ENCODE results near the gene KMT2C.
"Not testable (repeated sequence)": the region's sequence is repeated elsewhere in the genome, so short reads cannot be mapped to it uniquely, and the experiment has no call there.

The KMT2C gene

DNA sequence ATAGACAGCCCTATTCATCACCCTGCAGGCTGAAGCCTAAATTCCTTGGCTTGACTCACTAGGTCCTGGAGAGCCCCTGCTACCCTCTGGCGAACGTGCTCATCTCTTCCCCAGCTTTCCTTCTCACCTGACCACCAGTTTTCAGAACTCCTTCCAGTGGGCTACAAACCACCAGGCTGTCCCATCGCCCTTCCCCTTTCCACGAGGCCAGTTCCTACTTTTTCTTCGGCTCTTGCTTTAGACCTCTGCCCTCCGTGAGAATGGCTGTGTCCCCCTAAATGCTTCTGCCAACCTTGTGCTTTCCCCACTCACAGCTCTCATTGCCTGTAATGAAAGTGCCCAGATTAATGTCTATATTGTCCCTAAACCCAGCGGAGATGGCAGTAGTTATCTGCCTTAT lies 5.4 kb upstream of the KMT2C start:
- DNase-seq, result not testable (repeated sequence)

DNA sequence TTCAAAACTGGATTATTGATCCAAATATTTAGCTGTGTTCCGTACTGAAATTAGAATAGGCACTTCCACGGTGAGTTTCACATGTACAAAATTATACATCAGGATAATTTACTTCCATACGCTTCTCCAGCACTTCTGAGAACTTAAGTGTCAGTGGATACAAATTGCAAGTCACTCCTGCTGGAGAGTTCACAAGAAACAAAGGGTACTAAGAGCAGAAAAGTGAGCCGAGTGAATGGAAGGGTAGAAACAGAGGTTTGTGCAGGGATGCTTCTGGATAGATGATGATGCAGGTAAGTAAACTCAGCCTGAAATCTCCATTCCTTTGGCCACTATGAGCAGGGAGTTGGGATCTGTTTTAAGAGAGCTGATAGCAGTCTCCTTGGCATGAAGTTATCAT lies 2.2 kb upstream of the KMT2C start:
- DNase-seq, result not testable (repeated sequence)

DNA sequence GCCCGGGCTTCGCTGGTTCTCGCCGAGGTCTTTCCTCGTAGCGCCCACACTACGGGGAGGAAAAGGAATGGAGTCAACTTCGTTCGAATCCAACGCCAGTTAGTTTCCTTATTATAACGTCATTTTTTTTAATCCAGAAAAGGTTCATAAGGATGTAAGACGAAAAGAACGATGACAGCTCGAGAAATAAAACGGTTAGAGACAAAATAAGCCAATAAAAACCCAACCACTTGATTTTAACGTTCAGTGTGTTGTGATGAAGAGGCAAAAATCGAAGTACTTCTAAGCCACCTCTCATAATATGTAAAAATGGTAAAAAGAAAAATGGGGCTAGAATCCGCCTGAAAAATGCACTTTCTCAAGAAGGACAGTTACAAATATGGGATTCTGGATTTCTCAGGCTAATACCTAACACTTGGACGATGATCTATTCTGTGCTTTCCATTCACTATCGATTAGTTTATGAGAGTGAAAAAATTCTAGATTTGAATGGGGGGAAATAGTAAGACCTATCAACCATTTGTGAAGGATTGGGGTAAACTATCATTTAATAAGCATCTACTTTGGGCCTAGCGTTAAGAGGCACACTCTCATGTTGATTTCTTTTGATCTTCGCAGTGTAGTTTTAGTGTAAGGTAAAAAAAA lies 1.2 kb upstream of the KMT2C start:
- DNase-seq, result not testable (repeated sequence)

DNA sequence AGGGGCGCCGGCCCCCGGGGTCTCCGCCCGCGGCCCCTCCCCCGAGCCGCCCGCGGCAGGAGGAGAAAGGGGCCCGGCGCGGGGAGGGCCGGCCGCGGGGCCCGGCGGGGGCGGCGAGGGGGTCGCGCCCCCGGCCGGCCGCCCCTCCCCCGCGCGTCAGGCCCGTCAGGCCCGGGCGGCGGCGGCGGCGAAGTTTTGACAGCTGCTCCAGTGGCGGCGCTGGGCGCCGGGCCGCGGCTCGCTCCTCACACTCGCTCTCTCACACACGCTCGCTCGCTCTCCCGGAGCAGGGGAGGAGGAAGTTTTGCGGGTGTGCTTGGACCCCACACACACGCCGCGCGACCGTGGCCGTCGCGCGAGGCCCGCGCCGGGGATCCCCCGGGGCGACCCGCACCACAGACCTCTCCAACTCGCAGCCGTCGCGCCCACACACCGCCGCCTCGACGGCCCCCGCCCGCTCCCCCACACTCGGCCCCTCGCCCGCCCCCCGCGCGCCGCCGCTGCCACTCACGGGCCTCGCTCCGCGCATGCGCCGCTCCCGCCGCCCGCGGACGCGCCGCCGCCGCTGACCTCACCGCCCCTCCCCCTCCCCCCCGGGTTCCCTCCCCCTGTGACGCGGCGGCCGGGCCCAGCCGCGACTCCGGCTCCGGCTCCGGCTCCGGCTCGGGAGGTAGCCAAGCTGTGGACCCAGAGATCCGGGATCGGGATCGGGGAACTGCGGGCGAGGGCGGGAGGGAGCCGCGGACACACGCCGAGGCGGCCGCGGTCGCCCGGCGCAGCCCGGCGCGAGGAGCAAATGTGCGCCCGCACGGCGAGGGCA lies 518 bp upstream of the KMT2C start:
- peak; percentile 93 for DNase-seq

DNA sequence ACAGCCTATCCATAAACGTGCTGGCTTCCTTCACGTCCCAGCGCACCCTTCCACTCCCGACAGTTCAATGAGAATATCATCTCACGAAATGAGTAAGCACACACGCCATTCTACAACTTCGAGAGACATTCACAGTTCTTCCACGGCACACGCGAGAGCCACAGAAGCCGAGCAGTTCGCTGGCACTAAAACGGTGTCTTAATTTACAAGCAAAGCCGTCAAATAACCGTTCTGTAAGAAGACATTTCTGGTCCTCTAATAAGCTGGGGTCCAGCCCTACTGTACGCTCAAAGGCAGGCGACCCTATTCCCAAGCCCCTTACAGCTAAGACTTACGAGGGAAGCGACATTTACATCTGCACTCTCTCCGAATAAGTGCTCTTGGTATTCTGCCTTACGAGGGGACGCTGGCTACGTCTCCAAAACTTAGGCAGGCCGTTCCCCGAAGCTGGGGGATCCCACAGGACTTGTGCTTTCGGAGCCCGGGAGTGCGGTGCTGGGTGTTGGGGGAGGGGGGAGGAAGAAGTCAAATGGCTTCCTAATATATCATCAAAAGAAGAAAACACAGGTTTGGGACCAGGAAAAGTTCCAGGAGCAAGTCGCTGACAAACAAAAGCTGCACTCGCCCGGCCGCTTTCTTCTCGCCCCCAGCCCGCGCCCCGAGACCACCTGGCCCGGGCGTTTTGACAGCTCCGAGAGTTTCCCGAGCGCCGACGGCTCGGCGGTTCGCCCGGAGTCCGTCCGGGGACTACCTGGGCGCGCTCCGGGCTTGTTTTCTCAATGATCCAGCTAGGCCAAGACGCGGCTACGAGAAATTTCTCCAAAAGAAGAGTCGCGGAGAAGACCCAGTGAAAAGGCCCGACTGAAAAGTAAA lies 1.1 kb downstream of the KMT2C start:
- not testable (repeated sequence) for DNase-seq

DNA sequence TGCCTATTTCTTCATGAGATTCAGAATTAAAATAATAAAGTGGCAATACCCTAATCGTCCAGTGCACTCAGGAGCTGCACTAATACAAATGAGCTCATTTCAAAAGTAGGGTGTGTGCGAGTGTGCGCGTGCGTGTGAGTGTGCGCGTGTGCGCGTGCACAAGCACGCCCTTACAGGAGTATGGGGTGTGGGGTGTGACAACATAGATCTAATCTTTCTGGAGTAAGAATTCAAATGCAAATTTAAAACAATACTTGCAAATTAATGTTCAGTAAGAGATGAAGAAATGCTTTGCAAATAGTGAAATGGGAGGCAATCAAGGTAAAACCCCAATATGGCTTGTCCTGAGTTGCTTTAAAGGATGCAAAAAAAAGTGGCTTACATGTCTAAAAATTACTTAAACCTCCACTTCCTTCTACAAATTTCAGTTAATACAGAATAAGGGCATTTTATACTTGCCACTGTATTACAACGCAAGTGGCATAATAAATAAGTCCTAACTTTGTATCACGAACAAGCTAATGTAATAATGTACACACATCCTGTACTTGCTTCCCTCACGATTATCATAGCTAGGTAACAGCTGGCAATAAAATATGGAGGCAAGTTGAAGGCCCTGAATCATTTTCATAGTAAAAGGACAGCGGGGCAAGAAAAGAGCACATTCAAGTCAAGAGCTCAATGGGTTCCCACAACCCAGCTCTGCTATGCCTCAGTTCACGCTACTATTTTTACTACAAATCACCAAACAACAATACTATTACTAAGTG lies 1.9 kb downstream of the KMT2C start:
- DNase-seq, result not testable (repeated sequence)

DNA sequence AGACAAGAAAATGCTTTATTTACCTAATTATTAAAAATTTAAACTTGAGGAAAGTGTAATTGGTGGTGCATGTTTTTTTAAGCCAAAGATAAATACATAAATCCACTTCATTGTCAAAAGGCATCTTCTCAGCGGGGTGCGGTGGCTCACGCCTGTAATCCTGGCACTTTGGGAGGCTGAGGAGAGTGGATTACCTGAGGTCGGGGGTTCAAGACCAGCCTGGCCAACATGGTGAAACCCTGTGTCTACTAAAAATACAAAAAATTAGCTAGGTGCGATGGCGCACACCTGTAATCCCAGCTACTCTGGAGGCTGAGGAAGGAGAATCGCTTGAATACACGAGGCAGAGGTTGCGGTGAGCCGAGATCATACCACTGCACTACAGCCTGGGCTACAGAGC lies 3.1 kb downstream of the KMT2C start:
- not testable (repeated sequence) for DNase-seq

DNA sequence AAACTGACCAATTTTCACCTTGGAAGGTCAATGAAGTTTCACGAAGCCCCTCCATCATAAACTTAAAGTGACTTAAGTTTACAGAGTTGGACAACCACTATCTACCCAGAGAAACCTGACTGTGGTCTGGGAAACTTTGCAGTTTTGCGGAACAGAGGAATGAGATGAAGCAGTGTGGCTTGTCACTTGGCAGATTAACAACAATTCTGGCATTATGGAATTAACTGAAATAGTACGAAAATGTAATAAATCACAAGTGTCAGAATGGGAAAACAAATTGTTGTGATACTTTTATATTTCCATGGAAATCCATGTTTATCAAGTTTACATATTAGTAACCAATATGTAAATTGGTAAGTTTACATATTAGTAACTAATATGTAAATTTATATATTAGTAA lies 4.9 kb downstream of the KMT2C start:
- DNase-seq, result no peak

DNA sequence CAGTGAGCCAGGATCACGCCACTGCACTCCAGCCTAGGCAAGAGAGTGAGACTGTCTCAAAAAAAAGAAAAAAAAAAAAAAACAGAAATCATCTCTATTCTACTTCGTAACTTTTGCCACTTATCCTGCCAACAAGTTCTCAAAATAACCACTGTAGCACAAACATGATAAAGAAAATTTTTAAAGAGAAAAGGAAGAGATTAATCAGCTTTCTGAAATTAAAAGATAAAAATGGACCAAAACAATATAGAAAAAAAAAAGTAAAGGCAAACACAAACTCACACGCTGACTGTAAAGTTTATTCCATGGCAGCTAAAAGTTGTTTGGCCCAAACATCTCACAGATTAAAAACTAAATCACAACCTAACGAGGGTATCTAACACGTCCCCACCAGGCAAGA lies 5.7 kb downstream of the KMT2C start:
- not testable (repeated sequence) for DNase-seq

DNA sequence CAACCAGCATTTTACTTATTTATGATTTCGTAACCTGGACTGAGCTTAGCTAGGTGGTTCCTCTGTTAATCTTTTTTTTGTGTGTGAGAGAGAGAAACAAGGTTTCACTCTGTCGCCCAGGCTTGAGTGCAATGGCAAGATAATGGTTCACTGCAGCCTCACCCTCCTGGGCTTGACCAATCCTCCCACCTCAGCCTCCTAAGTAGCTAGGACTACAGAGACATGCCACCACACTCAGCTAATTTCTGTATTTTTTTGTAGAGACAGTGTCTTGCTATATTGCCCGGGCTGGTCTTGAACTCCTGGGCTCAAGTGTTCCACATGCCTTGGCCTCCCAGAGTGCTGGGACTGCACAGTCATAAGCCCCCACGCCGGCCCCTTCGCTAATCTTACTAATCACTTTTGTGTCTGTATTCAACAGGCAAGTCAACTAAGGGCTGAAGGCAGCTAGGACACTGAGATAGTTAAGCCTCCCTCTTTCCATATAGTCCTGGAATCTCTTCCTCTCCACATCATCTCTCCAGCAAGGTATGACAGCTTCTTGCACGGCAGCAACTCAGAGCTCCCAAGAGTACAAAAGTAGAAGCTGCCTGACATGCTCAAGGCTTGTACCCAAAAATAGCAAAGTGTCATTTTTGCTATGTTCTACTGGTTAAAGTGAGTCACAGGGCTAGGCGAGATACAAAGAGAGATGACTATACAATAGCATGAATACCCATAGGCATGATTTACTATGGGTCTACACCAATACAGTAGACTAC lies 11.3 kb downstream of the KMT2C start:
- DNase-seq, result no peak

DNA sequence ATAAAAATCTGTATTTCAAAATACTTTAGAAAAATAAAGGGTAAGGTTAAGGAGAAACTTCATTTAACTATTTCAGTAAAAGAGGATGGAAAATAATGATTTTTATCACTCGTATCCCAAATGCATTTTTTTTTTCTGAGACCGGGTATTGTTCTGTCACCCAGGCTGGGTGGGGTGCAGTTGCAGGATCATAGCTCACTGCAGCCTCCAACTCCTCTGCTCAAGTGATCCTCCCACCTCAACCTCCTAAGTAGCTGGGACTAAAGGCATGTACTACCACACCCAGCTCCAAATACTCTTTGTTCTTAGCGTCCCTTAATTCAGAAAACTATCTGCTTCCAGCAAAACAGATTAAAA lies 11.8 kb downstream of the KMT2C start:
- DNase-seq, result no peak

DNA sequence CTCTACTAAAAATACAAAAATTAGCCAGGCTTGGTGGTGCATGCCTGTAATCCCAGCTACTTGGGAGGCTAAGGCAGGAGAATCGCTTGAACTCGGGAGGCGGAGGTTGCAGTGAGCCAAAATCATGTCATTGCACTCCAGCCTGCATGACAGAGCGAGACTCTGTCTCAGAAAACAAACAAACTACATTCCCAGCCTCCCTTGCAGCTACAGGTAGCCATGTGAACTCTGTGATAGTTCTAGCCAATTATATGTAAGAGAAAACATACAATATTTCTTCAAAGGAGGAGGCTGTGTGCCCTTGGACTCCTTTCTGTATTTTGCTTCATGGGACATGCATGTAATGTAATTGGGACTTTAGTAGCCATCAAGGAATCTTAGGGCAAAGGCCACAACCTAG lies 12.6 kb downstream of the KMT2C start:
- DNase-seq, result not testable (repeated sequence)

DNA sequence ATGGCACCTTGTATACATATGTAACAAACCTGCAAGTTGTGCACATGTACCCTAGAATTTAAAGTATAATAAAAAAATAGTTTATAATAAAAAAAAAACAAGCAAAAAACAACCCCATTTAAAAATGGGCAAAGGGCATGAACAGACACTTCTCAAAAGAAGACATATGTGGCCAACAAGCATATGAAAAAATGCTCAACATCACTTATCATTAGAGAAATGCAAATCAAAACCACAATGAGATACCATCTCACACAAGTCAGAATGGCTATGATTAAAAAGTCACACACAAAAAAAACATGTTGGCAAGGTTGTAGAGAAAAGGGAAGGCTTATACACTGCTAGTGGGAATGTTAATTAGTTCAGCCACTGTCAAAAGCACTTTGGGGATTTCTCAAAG lies 14.9 kb downstream of the KMT2C start:
- not testable (repeated sequence) for DNase-seq

DNA sequence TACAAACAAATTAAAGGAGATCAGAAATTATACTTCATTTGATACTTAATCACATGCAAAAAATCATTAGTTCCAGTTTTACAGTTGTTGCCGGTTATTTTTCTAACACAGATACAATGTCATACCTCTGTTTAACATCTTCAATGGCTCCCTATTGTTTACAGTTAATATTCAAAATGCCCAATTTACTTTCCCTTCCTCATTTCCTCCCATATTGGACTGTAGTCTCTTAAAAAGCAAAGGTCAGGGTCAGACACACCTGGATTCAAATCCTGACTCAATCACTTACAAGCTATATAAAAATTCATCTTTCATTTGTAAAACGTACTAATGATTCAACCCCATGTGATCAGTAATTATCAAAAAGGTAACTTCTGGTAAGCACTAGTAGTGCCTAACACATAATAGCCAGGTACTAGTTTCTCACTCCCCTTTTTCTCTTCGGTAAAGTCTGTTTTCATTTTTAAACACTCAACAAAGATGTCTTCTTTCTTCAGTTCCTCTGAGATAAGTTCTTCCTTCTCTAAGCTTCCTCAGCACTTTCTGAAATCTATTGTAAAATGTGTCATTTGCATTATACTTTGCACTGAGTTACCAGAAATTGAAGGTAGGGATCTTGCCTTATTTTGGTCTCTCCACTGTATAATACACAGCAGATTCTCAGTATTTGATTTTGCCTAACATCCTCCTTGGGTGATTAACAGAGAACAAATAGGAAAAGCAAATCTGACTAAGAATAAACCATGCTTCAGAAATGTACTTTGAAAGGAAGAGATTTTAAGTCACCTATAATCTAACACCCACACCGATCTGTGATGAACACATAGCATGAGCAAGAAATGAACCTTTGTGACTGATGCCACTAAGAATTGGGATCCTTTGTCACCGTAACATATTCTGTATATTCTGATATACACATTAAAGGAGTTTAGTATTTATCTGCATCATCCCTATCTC lies 16.1 kb downstream of the KMT2C start:
- DNase-seq, result no peak

DNA sequence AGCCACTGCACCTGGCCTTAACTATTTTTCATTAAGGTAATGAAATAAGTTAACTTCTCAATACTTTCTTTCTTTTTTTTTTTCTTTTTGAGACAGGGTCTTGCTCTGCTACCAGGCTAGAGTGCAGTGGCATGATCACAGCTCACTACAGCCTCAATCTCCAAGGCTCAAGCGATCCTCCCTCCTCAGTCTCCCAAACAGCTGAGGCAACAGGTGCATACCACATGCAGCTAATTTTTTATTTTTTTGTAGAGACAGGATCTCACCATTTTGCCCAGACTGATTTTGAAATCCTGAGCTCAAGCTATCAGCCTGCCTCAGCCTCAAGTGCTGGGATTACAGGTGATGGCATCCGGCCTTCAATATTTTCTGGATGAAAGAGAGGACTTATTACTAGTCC lies 21.0 kb downstream of the KMT2C start:
- no peak for DNase-seq

DNA sequence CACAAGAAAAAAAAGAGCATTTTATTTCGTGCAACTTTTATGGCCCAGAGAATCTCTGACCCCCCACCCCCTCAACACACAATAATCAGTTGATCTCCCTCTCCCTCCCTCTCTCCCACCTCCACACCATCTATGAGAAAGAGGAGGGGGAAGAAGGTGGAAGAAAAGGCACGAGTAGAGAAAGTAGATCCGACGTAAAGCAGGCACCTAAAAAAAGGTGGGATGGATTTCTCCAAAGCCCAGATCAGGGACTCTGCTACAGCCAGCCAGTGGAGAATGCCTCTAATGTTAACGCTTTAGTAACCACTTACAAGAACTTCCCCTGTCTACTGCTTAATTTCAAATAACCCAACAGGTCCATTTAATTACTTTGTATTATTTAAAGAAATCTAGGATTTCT lies 24.4 kb downstream of the KMT2C start:
- DNase-seq, result no peak

DNA sequence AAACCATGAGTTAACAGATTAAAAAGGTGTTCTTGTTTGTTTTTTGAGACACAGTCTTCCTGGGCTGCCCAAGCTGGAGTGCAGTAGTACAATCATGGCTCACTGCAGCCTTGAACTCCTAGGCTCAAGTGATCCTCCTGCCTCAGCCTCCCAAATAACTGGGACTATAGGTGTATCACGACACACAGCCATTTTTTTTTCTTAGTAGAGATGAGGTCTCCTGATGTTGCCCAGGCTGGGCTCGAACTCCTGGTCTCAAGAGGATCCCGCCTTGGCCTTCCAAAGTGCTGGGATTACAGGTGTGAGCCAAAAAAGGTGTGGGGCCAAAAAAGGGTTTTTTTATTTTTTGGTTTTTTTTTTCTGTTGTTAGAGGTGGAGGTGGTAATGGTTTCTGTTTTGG lies 29.3 kb downstream of the KMT2C start:
- no peak for DNase-seq

DNA sequence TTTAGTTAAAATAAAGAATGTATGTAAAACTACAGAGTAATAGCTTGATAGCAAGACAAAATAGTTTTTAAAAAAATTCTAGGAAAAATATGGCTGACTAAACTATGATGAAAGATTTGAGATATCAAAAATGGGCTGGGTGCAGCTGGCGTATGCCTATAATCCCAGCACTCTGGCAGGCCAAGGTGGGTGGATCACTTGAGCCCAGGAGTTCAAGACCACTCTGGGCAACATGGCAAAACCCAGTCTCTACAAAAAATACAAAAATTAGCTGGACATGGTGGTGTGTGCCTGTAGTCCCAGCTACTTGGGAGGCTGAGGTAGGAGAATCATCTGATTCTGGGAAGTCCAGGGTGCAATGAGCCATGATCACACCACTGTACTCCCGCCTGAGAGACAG lies 29.8 kb downstream of the KMT2C start:
- DNase-seq, result not testable (repeated sequence)

DNA sequence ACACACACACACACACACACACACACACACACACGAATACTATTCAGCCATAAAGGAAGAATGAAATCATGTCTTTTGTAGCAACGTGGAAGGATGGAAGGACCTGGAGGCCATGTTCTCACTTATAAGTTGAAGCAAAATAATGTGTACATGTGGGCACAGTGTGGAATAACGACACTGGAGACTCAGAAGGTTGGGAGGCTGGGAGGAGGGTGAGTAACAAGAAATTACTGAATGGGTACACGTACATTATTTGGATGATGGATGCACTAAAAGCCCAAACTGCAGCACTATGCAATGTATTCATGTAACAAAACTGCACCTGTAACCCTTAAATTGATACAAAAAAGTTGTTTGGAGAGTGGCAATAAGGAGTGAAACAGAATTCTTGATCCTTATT lies 32.1 kb downstream of the KMT2C start:
- no peak for DNase-seq

DNA sequence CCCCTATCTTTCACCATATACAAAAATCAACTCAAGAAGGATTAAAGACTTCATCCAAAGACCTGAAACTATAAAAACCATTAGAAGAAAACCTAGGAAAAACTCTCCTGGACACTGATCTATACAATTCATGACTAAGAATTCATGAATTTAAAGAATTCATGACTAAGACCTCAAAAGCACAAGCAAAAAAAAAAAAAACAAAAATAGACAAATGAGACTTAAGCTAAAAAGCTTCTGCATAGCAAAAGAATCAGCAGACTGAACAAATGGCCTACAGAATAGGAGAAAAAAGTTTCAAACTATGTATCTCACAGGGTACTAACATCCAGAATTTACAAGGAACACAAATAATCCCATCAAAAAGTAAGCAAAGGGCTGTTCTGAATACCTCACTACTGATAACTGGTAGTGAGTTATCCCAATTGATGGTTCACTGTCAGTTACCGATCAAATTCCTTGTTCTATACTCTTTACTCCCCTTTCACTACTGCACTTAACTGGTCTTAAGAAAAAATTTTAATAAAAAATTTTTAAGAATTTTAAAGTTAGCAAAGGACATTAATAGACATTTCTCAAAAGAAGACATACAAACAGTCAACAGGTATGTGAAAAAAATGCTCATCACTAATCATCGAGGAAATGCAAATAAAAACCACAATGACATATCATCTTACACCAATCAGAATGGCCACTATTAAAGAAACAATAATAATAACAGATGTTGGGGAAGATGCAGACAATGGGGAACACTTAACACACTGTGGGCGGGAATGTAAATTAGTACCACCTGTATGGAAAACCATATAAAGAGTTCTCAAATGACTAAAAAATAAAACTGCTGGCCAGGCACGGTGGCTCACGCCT lies 33.2 kb downstream of the KMT2C start:
- DNase-seq, result no peak
